ENCODE data around the gene ZNF304. TPM values are rescaled to one million over a fixed set of nuclear protein-coding genes. Genes with fewer than 3 reads are reported as not detected.
A peak's percentile ranks its signal among the peaks of the same experiment; 100 is the strongest.

The ZNF304 gene
- total and polyA plus RNA-seq, 2 of the 13 experiments (the other 11 are each of a cell fraction or from before 2014, with no cell fraction given), result 3.4 to 8.0 TPM

- TF ChIP-seq ONECUT2 (CRISPR knock-in tag; IDR thresholded peaks at IDR 0.05) (no peak), KDM3A (CRISPR knock-in tag; IDR thresholded peaks at IDR 0.05; ENCODE audit: low read depth) (no peak), ZBTB20 (CRISPR knock-in tag; IDR thresholded peaks at IDR 0.05; ENCODE audit: borderline replicate concordance, low read depth) (peak; percentile 57; the same call in 1 of the 2 replicates), ZNF513 (CRISPR knock-in tag; conservative IDR thresholded peaks at IDR 0.05) (no peak), HDAC2 (CRISPR knock-in tag; IDR thresholded peaks at IDR 0.05) (peak; percentile 50), DRAP1 (CRISPR knock-in tag; IDR thresholded peaks at IDR 0.05) (peak; percentile 51; the same call in 1 of the 2 replicates), ZNF180 (CRISPR knock-in tag; IDR thresholded peaks at IDR 0.05; ENCODE audit: borderline replicate concordance, low read depth) (no peak), ZNF44 (CRISPR knock-in tag; IDR thresholded peaks at IDR 0.05) (no peak), MAF1 (CRISPR knock-in tag; IDR thresholded peaks at IDR 0.05; ENCODE audit: borderline replicate concordance) (no peak), BRD4 (CRISPR knock-in tag; IDR thresholded peaks at IDR 0.05) (no peak), MYC (CRISPR knock-in tag; IDR thresholded peaks at IDR 0.05; ENCODE audit: borderline replicate concordance) (peak; percentile 41; the same call in 1 of the 2 replicates), FLYWCH1 (CRISPR knock-in tag; IDR thresholded peaks at IDR 0.05) (no peak), CERS6 (CRISPR knock-in tag; IDR thresholded peaks at IDR 0.05) (no peak), HDAC6 (IDR thresholded peaks at IDR 0.05; ENCODE audit: low read depth, low read length) (no peak), ELF3 (CRISPR knock-in tag; IDR thresholded peaks at IDR 0.05) (peak; percentile 43; the same call in 1 of the 2 replicates), YEATS4 (CRISPR knock-in tag; IDR thresholded peaks at IDR 0.05; ENCODE audit: borderline replicate concordance) (peak; percentile 40)
- TF ChIP-seq, protein P1, sequence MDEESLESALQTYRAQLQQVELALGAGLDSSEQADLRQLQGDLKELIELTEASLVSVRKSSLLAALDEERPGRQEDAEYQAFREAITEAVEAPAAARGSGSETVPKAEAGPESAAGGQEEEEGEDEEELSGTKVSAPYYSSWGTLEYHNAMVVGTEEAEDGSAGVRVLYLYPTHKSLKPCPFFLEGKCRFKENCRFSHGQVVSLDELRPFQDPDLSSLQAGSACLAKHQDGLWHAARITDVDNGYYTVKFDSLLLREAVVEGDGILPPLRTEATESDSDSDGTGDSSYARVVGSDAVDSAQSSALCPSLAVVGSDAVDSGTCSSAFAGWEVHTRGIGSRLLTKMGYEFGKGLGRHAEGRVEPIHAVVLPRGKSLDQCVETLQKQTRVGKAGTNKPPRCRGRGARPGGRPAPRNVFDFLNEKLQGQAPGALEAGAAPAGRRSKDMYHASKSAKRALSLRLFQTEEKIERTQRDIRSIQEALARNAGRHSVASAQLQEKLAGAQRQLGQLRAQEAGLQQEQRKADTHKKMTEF (CRISPR knock-in tag; IDR thresholded peaks at IDR 0.05), result peak; percentile 76; the same call in 1 of the 2 replicates
- TF ChIP-seq, protein P2, sequence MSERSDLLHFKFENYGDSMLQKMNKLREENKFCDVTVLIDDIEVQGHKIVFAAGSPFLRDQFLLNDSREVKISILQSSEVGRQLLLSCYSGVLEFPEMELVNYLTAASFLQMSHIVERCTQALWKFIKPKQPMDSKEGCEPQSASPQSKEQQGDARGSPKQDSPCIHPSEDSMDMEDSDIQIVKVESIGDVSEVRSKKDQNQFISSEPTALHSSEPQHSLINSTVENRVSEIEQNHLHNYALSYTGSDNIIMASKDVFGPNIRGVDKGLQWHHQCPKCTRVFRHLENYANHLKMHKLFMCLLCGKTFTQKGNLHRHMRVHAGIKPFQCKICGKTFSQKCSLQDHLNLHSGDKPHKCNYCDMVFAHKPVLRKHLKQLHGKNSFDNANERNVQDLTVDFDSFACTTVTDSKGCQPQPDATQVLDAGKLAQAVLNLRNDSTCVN (CRISPR knock-in tag; IDR thresholded peaks at IDR 0.05; ENCODE audit: borderline replicate concordance), result peak; percentile 44; the same call in 1 of the 2 replicates
- TF ChIP-seq, protein P3, sequence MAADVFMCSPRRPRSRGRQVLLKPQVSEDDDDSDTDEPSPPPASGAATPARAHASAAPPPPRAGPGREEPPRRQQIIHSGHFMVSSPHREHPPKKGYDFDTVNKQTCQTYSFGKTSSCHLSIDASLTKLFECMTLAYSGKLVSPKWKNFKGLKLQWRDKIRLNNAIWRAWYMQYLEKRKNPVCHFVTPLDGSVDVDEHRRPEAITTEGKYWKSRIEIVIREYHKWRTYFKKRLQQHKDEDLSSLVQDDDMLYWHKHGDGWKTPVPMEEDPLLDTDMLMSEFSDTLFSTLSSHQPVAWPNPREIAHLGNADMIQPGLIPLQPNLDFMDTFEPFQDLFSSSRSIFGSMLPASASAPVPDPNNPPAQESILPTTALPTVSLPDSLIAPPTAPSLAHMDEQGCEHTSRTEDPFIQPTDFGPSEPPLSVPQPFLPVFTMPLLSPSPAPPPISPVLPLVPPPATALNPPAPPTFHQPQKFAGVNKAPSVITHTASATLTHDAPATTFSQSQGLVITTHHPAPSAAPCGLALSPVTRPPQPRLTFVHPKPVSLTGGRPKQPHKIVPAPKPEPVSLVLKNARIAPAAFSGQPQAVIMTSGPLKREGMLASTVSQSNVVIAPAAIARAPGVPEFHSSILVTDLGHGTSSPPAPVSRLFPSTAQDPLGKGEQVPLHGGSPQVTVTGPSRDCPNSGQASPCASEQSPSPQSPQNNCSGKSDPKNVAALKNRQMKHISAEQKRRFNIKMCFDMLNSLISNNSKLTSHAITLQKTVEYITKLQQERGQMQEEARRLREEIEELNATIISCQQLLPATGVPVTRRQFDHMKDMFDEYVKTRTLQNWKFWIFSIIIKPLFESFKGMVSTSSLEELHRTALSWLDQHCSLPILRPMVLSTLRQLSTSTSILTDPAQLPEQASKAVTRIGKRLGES (CRISPR knock-in tag; IDR thresholded peaks at IDR 0.05; ENCODE audit: borderline replicate concordance), result no peak
These were observed 38.9 kb downstream of the ZNF304 start, which contains the start of gene ZNF548 (continued) for GRCh38 chr19:57389730-57390598.

All from HepG2 (cell line).